Effector memory CD4-positive, alpha-beta T cell (primary cell): ENCODE data around the gene TSC22D2.

Experiments used
- DNase-seq, 3 donors: peaks; one replicate each; pipeline ENCODE4 v3.0.0-alpha.2; 2020
- H3K27ac ChIP-seq: 2 replicates; pipeline ENCODE4 v1.7.0; 2013; ENCODE audit warnings: mild to moderate bottlenecking, low read length, moderate library complexity; ENCODE audit not compliant: insufficient read depth, poor library complexity, severe bottlenecking
- H3K27me3 ChIP-seq: replicated peaks from 2 replicates; pipeline ENCODE4 v1.7.0; 2013; ENCODE audit warnings: mild to moderate bottlenecking, low read length; ENCODE audit not compliant: insufficient read depth, control insufficient read depth, poor library complexity, severe bottlenecking
- H3K36me3 ChIP-seq: 2 replicates; pipeline ENCODE4 v1.7.0; 2013; ENCODE audit warnings: mild to moderate bottlenecking, low read length, moderate library complexity; ENCODE audit not compliant: control insufficient read depth, insufficient read depth
- H3K4me1 ChIP-seq: 2 replicates; pipeline ENCODE4 v1.7.0; 2013; ENCODE audit warnings: low read length, mild to moderate bottlenecking; ENCODE audit not compliant: control insufficient read depth, insufficient read depth, poor library complexity, severe bottlenecking
- H3K4me3 ChIP-seq: 2 replicates; pipeline ENCODE4 v1.7.0; 2013; ENCODE audit warnings: low read length, low read depth, mild to moderate bottlenecking; ENCODE audit not compliant: insufficient read depth, poor library complexity, severe bottlenecking
- H3K9me3 ChIP-seq: 2 replicates; pipeline ENCODE4 v1.7.0; 2013; ENCODE audit warnings: mild to moderate bottlenecking, low read length, moderate library complexity; ENCODE audit not compliant: control insufficient read depth
- total RNA-seq, 3 donors: gene quantifications; one replicate each; lab custom pipeline; 2026; lab: John Stamatoyannopoulos, UW

The TSC22D2 gene
- 142 to 210 (median 182) reads per million in 3 donors for total RNA-seq

GRCh38 chr3:150408221-150409124 is at the start of gene TSC22D2:
TSS of gene TSC22D2 (plus strand) at chr3:150408298. CDS start at chr3:150409351, 1,053 bp downstream.
- H3K36me3 ChIP-seq = peaks cover 4% of the 10 kb centered on the region
- H3K27ac ChIP-seq = peak within 1 kb of the TSS; percentile 94
- no peaks in the 10 kb centered on the region for H3K27me3 ChIP-seq
- H3K4me1 ChIP-seq = no peaks in the 10 kb centered on the region
- H3K4me3 ChIP-seq = peak within 1 kb of the TSS; percentile 87
- peak; percentile 93 to 95 (median 94) for DNase-seq
- no peaks in the 10 kb centered on the region for H3K9me3 ChIP-seq

GRCh38 chr3:150359381-150359780 is 48.7 kb upstream of the TSC22D2 start:
- Histone ChIP-seq H3K27me3 (no peaks in the 10 kb centered on the region), H3K36me3 (no peaks in the 10 kb centered on the region), H3K4me3 (no peak overlapping the region), H3K27ac (no peak overlapping the region), H3K4me1 (no peaks in the 10 kb centered on the region), H3K9me3 (no peaks in the 10 kb centered on the region)
- no peak for DNase-seq

- H3K4me1 ChIP-seq = no peaks in the 10 kb centered on the region
- H3K27ac ChIP-seq = no peak overlapping the region
- DNase-seq = no peak
- H3K27me3 ChIP-seq = no peaks in the 10 kb centered on the region
- no peak overlapping the region for H3K4me3 ChIP-seq
- H3K36me3 ChIP-seq = no peaks in the 10 kb centered on the region
- H3K9me3 ChIP-seq = no peaks in the 10 kb centered on the region
Measured at GRCh38 chr3:150360966-150361365, 47.1 kb upstream of the TSC22D2 start.

GRCh38 chr3:150362515-150363302 is 45.4 kb upstream of the TSC22D2 start:
- Histone ChIP-seq H3K4me1 (no peaks in the 10 kb centered on the region), H3K36me3 (no peaks in the 10 kb centered on the region), H3K4me3 (no peak overlapping the region), H3K9me3 (no peaks in the 10 kb centered on the region), H3K27ac (no peak overlapping the region), H3K27me3 (no peaks in the 10 kb centered on the region)
- DNase-seq = no peak

- no peak overlapping the region for H3K4me3 ChIP-seq
- H3K27ac ChIP-seq = no peak overlapping the region
- no peak for DNase-seq
- no peaks in the 10 kb centered on the region for H3K27me3 ChIP-seq
- no peaks in the 10 kb centered on the region for H3K9me3 ChIP-seq
- H3K4me1 ChIP-seq = no peaks in the 10 kb centered on the region
- no peaks in the 10 kb centered on the region for H3K36me3 ChIP-seq
Measured at GRCh38 chr3:150363420-150363819, 44.7 kb upstream of the TSC22D2 start.

- Histone ChIP-seq H3K4me3 (no peak overlapping the region), H3K9me3 (no peaks in the 10 kb centered on the region), H3K36me3 (no peaks in the 10 kb centered on the region), H3K27me3 (no peaks in the 10 kb centered on the region), H3K27ac (no peak overlapping the region), H3K4me1 (no peaks in the 10 kb centered on the region)
- DNase-seq = no peak
Measured at GRCh38 chr3:150365132-150365604, 42.9 kb upstream of the TSC22D2 start.

GRCh38 chr3:150367757-150368156 is 40.3 kb upstream of the TSC22D2 start:
- no peak for DNase-seq
- Histone ChIP-seq H3K36me3 (no peaks in the 10 kb centered on the region), H3K4me3 (no peak overlapping the region), H3K27me3 (no peaks in the 10 kb centered on the region), H3K27ac (no peak overlapping the region), H3K4me1 (no peaks in the 10 kb centered on the region), H3K9me3 (no peaks in the 10 kb centered on the region)

GRCh38 chr3:150370122-150370602 is 37.9 kb upstream of the TSC22D2 start:
- H3K36me3 ChIP-seq = no peaks in the 10 kb centered on the region
- no peaks in the 10 kb centered on the region for H3K4me1 ChIP-seq
- no peak for DNase-seq
- H3K27me3 ChIP-seq = no peaks in the 10 kb centered on the region
- no peaks in the 10 kb centered on the region for H3K9me3 ChIP-seq
- H3K4me3 ChIP-seq = no peak overlapping the region
- no peak overlapping the region for H3K27ac ChIP-seq

GRCh38 chr3:150370999-150371398 is 37.1 kb upstream of the TSC22D2 start:
- no peak overlapping the region for H3K27ac ChIP-seq

More at GRCh38 chr3:150370999-150371398, 37.1 kb upstream of the TSC22D2 start:
- H3K36me3 ChIP-seq = no peaks in the 10 kb centered on the region
- no peaks in the 10 kb centered on the region for H3K9me3 ChIP-seq
- DNase-seq = no peak
- no peak overlapping the region for H3K4me3 ChIP-seq
- H3K4me1 ChIP-seq = no peaks in the 10 kb centered on the region
- H3K27me3 ChIP-seq = no peaks in the 10 kb centered on the region
